HCT116 (cell line): ENCODE measurements around the gene CREBBP. TPM values are rescaled to one million over a fixed set of nuclear protein-coding genes. Genes with fewer than 3 reads are reported as not detected.
"Not testable (repeated sequence)": the region's sequence is repeated elsewhere in the genome, so short reads cannot be mapped to it uniquely, and the experiment has no call there.

Experiments
- ATAC-seq: fragments of 200-7000 bp; cut with Tn5 transposase; 2 replicates; pipeline ENCODE4 v1.9.1; 2020; ENCODE audit warnings: mild to moderate bottlenecking, moderate library complexity
- BruUV-seq: library from RNA; stranded (reverse); fragments of 400-500 nt; replicated peaks from 2 replicates; lab custom pipeline; 2021; lab: Mats Ljungman, UMichigan
- CTCF ChIA-PET: fragments of 300-600 bp; sonication (Branson Sonifier 250); formaldehyde crosslinking; loops from one replicate; lab custom pipeline; 2021; ENCODE audit warnings: antibody characterized with exemption; lab: Charles Lee
- POLR2A ChIA-PET: fragments of 300-600, 350-600 bp; sonication (Branson Sonifier 250); formaldehyde crosslinking; loops from one replicate; lab custom pipeline; 2021; ENCODE audit warnings: antibody characterized with exemption; lab: Charles Lee
- RAD21 ChIA-PET, 2 experiments: fragments of 300-600 bp; sonication (Branson Sonifier 250); formaldehyde crosslinking; loops; one replicate each; lab custom pipeline; 2023; ENCODE audit warnings: low total read pairs in 2 of 2; ENCODE audit not compliant: uncharacterized antibody in 2 of 2, unreplicated experiment in 2 of 2, low non-redundant PET in 1 of 2; lab: Charles Lee
- DNase-seq: peaks from one replicate; pipeline ENCODE4 v3.0.0-alpha.2; 2010; ENCODE audit warnings: low read depth, low spot score
- H2AFZ ChIP-seq: fragments of 200-600 bp; shearing (Covaris generic), sonication (generic); 2 replicates; pipeline ENCODE4 v1.6.1; 2017; ENCODE audit warnings: low read depth, mixed run types, mixed read lengths, antibody characterized with exemption, low read length; ENCODE audit not compliant: poor library complexity, severe bottlenecking
- H3K27ac ChIP-seq: 2 replicates; pipeline ENCODE4 v1.5.1; 2012; ENCODE audit warnings: low read depth, low read length
- H3K27me3 ChIP-seq: fragments of 200-600 bp; sonication (generic); 2 replicates; pipeline ENCODE4 v1.6.1; 2016; ENCODE audit warnings: mixed run types, low read length, mixed read lengths; ENCODE audit not compliant: insufficient read depth
- H3K36me3 ChIP-seq, 2 experiments: fragments of 200-500 bp in 1 of 2; fragments of 200-600 bp in 1 of 2; sonication (Bioruptor generic) in 1 of 2; sonication (generic) in 1 of 2; 2 replicates each; pipeline versions ENCODE4 v1.5.1 to v1.6.1; 2014 to 2016; ENCODE audit warnings: low read length in 2 of 2, inconsistent platforms in 1 of 2, mixed read lengths in 1 of 2, mixed run types in 1 of 2; ENCODE audit not compliant: insufficient read depth in 2 of 2, control insufficient read depth in 1 of 2
- H3K4me1 ChIP-seq, 2 experiments: fragments of 200-600 bp in 1 of 2; sonication (generic) in 1 of 2; 2 replicates each; pipeline versions ENCODE4 v1.5.1 to v1.6.1; 2012 to 2017; ENCODE audit warnings: low read length in 2 of 2, inconsistent platforms in 1 of 2, mild to moderate bottlenecking in 1 of 2, mixed read lengths in 1 of 2, mixed run types in 1 of 2, moderate library complexity in 1 of 2; ENCODE audit not compliant: insufficient read depth in 2 of 2, control insufficient read depth in 1 of 2
- H3K4me2 ChIP-seq: fragments of 200-600 bp; sonication (generic); 2 replicates; pipeline ENCODE4 v1.6.1; 2017; ENCODE audit warnings: mixed run types, low read length, mixed read lengths
- H3K4me3 ChIP-seq, 2 experiments: fragments of 200-600 bp in 1 of 2; sonication (generic) in 1 of 2; replicated peaks in 1 of 2; 2 replicates each; pipeline ENCODE4 v1.5.1; 2011 to 2016; ENCODE audit warnings: low read length in 2 of 2, control low read depth in 1 of 2, low read depth in 1 of 2, mild to moderate bottlenecking in 1 of 2, mixed read lengths in 1 of 2, mixed run types in 1 of 2
- H3K79me2 ChIP-seq: fragments of 200-600 bp; sonication (generic); 2 replicates; pipeline ENCODE4 v1.6.1; 2017; ENCODE audit warnings: mild to moderate bottlenecking, mixed run types, low read length, moderate library complexity, mixed read lengths; ENCODE audit not compliant: insufficient read depth
- H3K9ac ChIP-seq: fragments of 200-600 bp; sonication (generic); 2 replicates; pipeline ENCODE4 v1.6.1; 2016; ENCODE audit warnings: low read length, mixed read lengths
- H3K9me2 ChIP-seq: fragments of 200-600 bp; sonication (generic), shearing (Covaris generic); 2 replicates; pipeline ENCODE4 v1.6.1; 2017; ENCODE audit warnings: mixed run types, mild to moderate bottlenecking, moderate library complexity; ENCODE audit not compliant: insufficient read depth
- H3K9me3 ChIP-seq, 2 experiments: fragments of 200-500 bp in 1 of 2; fragments of 200-600 bp in 1 of 2; sonication (Bioruptor generic) in 1 of 2; sonication (generic) in 1 of 2; 2 replicates each; pipeline ENCODE4 v1.6.1; 2014 to 2017; ENCODE audit warnings: low read length in 2 of 2, mixed read lengths in 2 of 2, inconsistent platforms in 1 of 2, low read depth in 1 of 2, mild to moderate bottlenecking in 1 of 2, mixed run types in 1 of 2, moderate library complexity in 1 of 2; ENCODE audit not compliant: control insufficient read depth in 1 of 2, insufficient read depth in 1 of 2
- H4K20me1 ChIP-seq: fragments of 200-600 bp; sonication (generic), shearing (Covaris generic); 2 replicates; pipeline ENCODE4 v1.6.1; 2017; ENCODE audit warnings: mixed run types, mild to moderate bottlenecking, moderate library complexity; ENCODE audit not compliant: insufficient read depth
- EZH2 ChIP-seq: fragments of 200-600 bp; sonication (generic); IDR thresholded peaks from 2 replicates; pipeline ENCODE4 v1.6.1; 2017; ENCODE audit warnings: antibody characterized with exemption, mixed run types
- EZH2phosphoT487 ChIP-seq: fragments of 200-600 bp; IDR thresholded peaks from 2 replicates; pipeline ENCODE4 v1.6.1; 2018; ENCODE audit warnings: antibody characterized with exemption, borderline replicate concordance
- FOSL1 ChIP-seq: IDR thresholded peaks from 2 replicates; pipeline ENCODE4 v1.6.1; 2012; ENCODE audit warnings: low read depth
- POLR2AphosphoS5 ChIP-seq: IDR thresholded peaks from 2 replicates; pipeline ENCODE4 v1.6.1; 2011; ENCODE audit warnings: mild to moderate bottlenecking, low read depth, low read length, moderate library complexity
- SIN3A ChIP-seq: IDR thresholded peaks from 2 replicates; pipeline ENCODE4 v1.6.1; 2012; ENCODE audit warnings: low read depth
- YY1 ChIP-seq: IDR thresholded peaks from 2 replicates; pipeline ENCODE4 v1.6.1; 2011; ENCODE audit warnings: low read length, low read depth, moderate library complexity, mild to moderate bottlenecking; ENCODE audit not compliant: insufficient replicate concordance; ENCODE audit errors: extremely low read depth
- ZNF274 ChIP-seq: fragments of 200-500 bp; sonication (Bioruptor generic); IDR thresholded peaks from 2 replicates; pipeline ENCODE4 v1.6.1; 2014; ENCODE audit warnings: mild to moderate bottlenecking, low read depth, low read length, inconsistent platforms
- intact Hi-C: fragments of 100-400 bp; cut with micrococcal nuclease; formaldehyde crosslinking; loops from 2 replicates; pipeline ENCODE4 v1.10.0; 2022
- total RNA-seq: library from RNA; stranded (reverse); gene quantifications from one replicate; pipeline ENCODE4 v1.2.1, GENCODE V29; 2021; ENCODE audit not compliant: unreplicated experiment
- TF ChIP-seq, protein P1 (sequence below), 3 experiments: fragments of 200-600 bp in 1 of 3; sonication (generic) in 1 of 3; IDR thresholded peaks in 2 of 3; conservative IDR thresholded peaks in 1 of 3; 2 replicates each; pipeline ENCODE4 v1.5.1; 2012 to 2017; ENCODE audit warnings: low read depth in 2 of 3, low read length in 2 of 3, antibody characterized with exemption in 1 of 3, borderline replicate concordance in 1 of 3, control low read depth in 1 of 3, mild to moderate bottlenecking in 1 of 3, mixed read lengths in 1 of 3, mixed run types in 1 of 3, moderate library complexity in 1 of 3; ENCODE audit not compliant: insufficient read depth in 1 of 3

The CREBBP gene
- total RNA-seq, 1 experiment from 2014 or later, result 42.7 TPM

DNA sequence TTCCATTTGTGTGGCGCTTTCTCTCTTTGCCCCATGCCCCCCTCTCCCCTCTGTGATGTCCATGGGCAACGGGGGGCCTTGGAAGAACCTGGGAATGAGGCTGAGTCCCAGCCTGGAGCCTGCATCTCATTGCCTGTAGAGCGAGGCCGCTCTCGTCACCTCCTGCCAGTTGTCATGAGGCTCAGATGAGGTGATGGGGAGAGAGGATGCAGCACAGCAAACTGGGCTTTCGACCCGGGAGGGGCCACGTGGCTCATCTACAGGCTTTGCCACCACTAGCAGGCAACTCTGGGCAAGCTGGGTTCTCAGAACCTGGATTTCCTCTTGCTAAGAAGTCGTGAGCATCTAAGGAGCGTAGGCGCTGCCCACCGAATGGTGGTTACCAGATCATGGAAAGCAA, 31.9 kb upstream of the CREBBP start (continued):
- TF ChIP-seq EZH2, result no peak
- no peak for TF ChIP-seq EZH2phosphoT487

DNA sequence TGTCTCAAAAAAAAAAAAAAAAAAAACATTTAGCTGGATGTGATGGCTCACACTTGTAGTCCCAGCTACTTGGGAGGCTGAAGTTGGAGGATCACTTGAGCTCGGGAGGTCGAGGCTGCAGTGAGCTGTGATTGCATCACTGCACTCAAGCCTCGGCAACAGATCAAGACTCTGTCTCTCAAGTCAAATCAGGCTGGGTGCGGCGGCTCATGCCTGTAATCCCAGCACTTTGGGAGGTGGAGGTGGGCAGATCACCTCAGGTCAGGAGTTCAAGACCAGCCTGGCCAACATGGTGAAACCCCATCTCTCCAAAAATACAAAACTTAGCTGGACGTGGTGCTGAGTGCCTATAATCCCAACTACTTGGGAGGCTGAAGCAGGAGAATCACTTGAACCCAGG, 31.2 kb upstream of the CREBBP start:
- BruUV-seq, H3K9me3 ChIP-seq, H3K27ac ChIP-seq, CTCF ChIA-PET, H3K27me3 ChIP-seq, H3K4me3 ChIP-seq, RAD21 ChIA-PET, intact Hi-C loops, ATAC-seq, H4K20me1 ChIP-seq, H2AFZ ChIP-seq, H3K4me1 ChIP-seq, DNase-seq, H3K36me3 ChIP-seq, POLR2A ChIA-PET, H3K79me2 ChIP-seq, H3K4me2 ChIP-seq, H3K9ac ChIP-seq, H3K9me2 ChIP-seq: not testable (repeated sequence)

DNA sequence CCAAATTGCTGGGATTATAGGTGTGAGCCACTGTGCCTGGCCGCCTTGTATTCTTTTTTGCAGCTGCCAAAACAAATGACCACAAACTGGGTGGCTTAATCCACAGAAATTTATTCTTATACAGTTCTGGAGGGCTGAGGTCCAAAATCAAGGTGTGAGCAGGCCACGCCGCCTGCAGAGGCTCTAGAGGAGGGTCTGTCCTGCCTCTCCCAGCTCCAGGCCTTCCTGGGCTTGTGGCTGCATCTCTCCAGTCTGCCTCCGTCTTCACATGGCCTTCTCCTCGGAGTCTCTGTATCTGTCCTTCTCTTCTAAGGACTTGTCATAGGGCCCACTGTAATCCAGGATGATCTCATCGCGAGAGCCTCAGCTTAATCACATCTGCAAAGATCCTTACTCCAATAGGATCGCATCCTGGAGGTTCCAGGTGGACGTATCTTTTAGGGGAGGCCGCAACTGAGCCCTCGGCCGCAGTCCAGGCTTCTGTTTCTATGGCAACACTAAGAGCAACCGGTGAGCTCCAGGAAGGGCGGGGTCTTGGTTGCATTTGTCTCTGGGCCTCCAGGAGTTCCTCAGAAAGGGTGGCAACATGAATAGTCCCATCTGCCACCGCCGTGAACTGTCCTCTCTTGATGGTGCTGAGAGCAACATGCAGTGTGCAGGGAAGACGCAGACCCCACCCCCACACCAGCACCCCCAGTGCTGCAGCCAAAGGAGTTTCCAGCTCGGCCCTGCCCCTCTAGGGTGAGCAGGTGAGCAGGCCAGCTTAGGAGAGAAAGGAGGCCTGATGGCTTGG, 29.5 kb upstream of the CREBBP start:
- CTCF ChIA-PET, result interaction anchor here (0.6 kb wide), 1 partner anchor 14 kb away, joined by 3 read pairs; no protein-coding TSS in a partner anchor
- no TSS peak for BruUV-seq

More for the DNA sequence above, 29.5 kb upstream of the CREBBP start:
- intact Hi-C loops, result no loop called here
- Histone ChIP-seq H3K9ac (no peak overlapping the region), H4K20me1 (no peaks in the 10 kb centered on the region), H3K4me2 (no peak overlapping the region), H2AFZ (no peak overlapping the region), H3K27me3 (no peaks in the 10 kb centered on the region), H3K9me3 (no peaks in the 10 kb centered on the region), H3K36me3 (no peaks in the 10 kb centered on the region), H3K79me2 (no peaks in the 10 kb centered on the region), H3K9me2 (no peaks in the 10 kb centered on the region), H3K4me3 (no peak overlapping the region), H3K4me1 (no peaks in the 10 kb centered on the region), H3K27ac (no peak overlapping the region)
- TF ChIP-seq ZNF274, result no peak
- no peak for TF ChIP-seq FOSL1
- no peak for TF ChIP-seq EZH2
- no peak for TF ChIP-seq SIN3A
- TF ChIP-seq, protein P1, sequence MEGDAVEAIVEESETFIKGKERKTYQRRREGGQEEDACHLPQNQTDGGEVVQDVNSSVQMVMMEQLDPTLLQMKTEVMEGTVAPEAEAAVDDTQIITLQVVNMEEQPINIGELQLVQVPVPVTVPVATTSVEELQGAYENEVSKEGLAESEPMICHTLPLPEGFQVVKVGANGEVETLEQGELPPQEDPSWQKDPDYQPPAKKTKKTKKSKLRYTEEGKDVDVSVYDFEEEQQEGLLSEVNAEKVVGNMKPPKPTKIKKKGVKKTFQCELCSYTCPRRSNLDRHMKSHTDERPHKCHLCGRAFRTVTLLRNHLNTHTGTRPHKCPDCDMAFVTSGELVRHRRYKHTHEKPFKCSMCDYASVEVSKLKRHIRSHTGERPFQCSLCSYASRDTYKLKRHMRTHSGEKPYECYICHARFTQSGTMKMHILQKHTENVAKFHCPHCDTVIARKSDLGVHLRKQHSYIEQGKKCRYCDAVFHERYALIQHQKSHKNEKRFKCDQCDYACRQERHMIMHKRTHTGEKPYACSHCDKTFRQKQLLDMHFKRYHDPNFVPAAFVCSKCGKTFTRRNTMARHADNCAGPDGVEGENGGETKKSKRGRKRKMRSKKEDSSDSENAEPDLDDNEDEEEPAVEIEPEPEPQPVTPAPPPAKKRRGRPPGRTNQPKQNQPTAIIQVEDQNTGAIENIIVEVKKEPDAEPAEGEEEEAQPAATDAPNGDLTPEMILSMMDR (IDR thresholded peaks at IDR 0.05 in 2 of 3, conservative IDR thresholded peaks at IDR 0.05 in 1 of 3; ENCODE audit: borderline replicate concordance in 1 of 3, insufficient read depth in 1 of 3, low read depth in 2 of 3, low read length in 2 of 3), result no peak
- no peak for TF ChIP-seq YY1
- no peak for TF ChIP-seq POLR2AphosphoS5
- POLR2A ChIA-PET, result no interaction called here
- DNase-seq, result no peak
- no peak for ATAC-seq
- RAD21 ChIA-PET, result interaction anchor here in 1 of 2 experiments (0.6 kb wide), 1 partner anchor 59 kb away, joined by 3 read pairs; no protein-coding TSS in a partner anchor
